Measurements from ENCODE around the gene MDM1.

Gene MDM1

GRCh38 chr12:68342966-68343365, 10.8 kb upstream of the MDM1 start:
- ChIA-PET POLR2A (no interaction called here), CTCF (interaction anchor here (0.5 to 1.5 kb wide), 3 partner anchors 9 to 120 kb away, joined by 3 to 4 read pairs (median 3); no protein-coding TSS in a partner anchor)
- no peak for DNase-seq (ENCODE audit: low read depth, low spot score)
- no peak for TF ChIP-seq CTCF (IDR thresholded peaks at IDR 0.05; ENCODE audit: insufficient read depth, low read length, missing control alignments)
- H3K4me3 ChIP-seq (ENCODE audit: low read depth, low read length): no peak overlapping the region

- no peak for TF ChIP-seq CTCF (IDR thresholded peaks at IDR 0.05; ENCODE audit: insufficient read depth, low read length, missing control alignments)
- CTCF ChIA-PET: interaction anchor here (1.8 kb wide), 1 partner anchor 17 kb away, joined by 10 read pairs; no protein-coding TSS in a partner anchor
- POLR2A ChIA-PET: no interaction called here
These were observed 9.7 kb upstream of the MDM1 start for GRCh38 chr12:68341822-68342221.

GRCh38 chr12:68340404-68341270, 8.5 kb upstream of the MDM1 start:
- POLR2A ChIA-PET: no interaction called here
- DNase-seq (ENCODE audit: low read depth, low spot score): no peak
- TF ChIP-seq CTCF (IDR thresholded peaks at IDR 0.05; ENCODE audit: insufficient read depth, low read length, missing control alignments): no peak
- CTCF ChIA-PET: interaction anchor here (1.8 kb wide), 1 partner anchor 18 kb away, joined by 10 read pairs; no protein-coding TSS in a partner anchor
- no peak overlapping the region for H3K4me3 ChIP-seq (ENCODE audit: low read depth, low read length)

More at GRCh38 chr12:68341822-68342221, 9.7 kb upstream of the MDM1 start:
- DNase-seq (ENCODE audit: low read depth, low spot score): no peak
- H3K4me3 ChIP-seq (ENCODE audit: low read depth, low read length): no peak overlapping the region

- DNase-seq (ENCODE audit: low read depth, low spot score): no peak
- no peak for TF ChIP-seq CTCF (IDR thresholded peaks at IDR 0.05; ENCODE audit: insufficient read depth, low read length, missing control alignments)
- H3K4me3 ChIP-seq (ENCODE audit: low read depth, low read length): no peak overlapping the region
- ChIA-PET CTCF (interaction anchor here (0.6 to 3.5 kb wide), 2 partner anchors 21 to 349 kb away, joined by 3 to 16 read pairs; no protein-coding TSS in a partner anchor), POLR2A (no interaction called here)
These were observed 4.7 kb upstream of the MDM1 start for GRCh38 chr12:68336889-68337303.

GRCh38 chr12:68335462-68335861, 3.3 kb upstream of the MDM1 start:
- H3K4me3 ChIP-seq (ENCODE audit: low read depth, low read length): no peak overlapping the region
- ChIA-PET POLR2A (no interaction called here), CTCF (interaction anchor here (0.7 to 3.5 kb wide), 3 partner anchors 22 to 481 kb away, joined by 3 to 16 read pairs (median 4); no protein-coding TSS in a partner anchor)
- no peak for TF ChIP-seq CTCF (IDR thresholded peaks at IDR 0.05; ENCODE audit: insufficient read depth, low read length, missing control alignments)
- DNase-seq (ENCODE audit: low read depth, low spot score): no peak

GRCh38 chr12:68334132-68334531, 2.0 kb upstream of the MDM1 start:
- POLR2A ChIA-PET: interaction anchor here (1.0 kb wide), 1 partner anchor 23 kb away, joined by 3 read pairs; no protein-coding TSS in a partner anchor
- CTCF ChIA-PET: interaction anchor here (1.4 to 3.5 kb wide), 3 partner anchors 9 to 110 kb away, joined by 4 to 16 read pairs (median 4); no protein-coding TSS in a partner anchor
- DNase-seq (ENCODE audit: low read depth, low spot score): no peak
- no peak overlapping the region for H3K4me3 ChIP-seq (ENCODE audit: low read depth, low read length)
- TF ChIP-seq CTCF (IDR thresholded peaks at IDR 0.05; ENCODE audit: insufficient read depth, low read length, missing control alignments): no peak

All from AG04449 (cell line).